NAMALWA (cell line): ENCODE measurements around the gene SMIM24.

Source experiments
- DNase-seq: peaks from one replicate; pipeline ENCODE4 v3.0.0-alpha.2; 2015; ENCODE audit warnings: low spot score

Gene SMIM24

GRCh38 chr19:3474010-3474409, 6.3 kb downstream of the SMIM24 start:
- no peak for DNase-seq

DNA sequence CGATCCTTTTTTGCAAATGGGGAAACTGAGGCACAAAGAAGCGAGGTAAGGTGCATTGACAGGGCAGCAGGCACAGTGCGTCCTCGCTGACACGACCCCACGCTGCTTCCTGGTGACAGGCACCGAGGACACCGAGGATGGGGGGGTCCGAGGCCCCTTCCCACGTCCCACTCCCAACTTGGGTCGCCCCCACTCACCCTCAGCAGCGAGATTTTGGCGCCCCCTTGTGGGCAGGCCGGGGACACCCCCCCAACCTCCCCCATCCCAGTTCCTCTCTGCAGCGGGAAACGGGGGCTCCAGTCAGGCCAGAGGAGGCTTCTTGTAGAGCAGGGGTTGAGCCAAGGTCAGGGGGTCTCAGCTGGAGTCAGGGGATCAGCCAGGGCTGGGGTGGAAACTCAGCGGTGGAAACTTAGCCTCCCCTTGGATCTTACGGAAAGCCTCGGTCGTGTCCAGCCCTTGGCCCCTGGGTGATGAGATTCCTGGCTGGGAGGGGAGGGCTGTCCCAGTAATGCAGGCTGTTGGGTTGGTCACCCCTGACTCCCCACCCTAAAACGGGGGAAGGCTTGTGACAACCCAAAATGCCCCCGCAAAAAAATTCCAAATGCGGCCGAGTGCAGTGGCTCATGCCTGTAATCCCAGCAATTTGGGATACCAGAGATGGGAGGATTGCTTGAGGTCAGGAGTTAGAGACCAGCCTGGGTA, 8.2 kb downstream of the SMIM24 start:
- DNase-seq = peak; percentile 30

DNA sequence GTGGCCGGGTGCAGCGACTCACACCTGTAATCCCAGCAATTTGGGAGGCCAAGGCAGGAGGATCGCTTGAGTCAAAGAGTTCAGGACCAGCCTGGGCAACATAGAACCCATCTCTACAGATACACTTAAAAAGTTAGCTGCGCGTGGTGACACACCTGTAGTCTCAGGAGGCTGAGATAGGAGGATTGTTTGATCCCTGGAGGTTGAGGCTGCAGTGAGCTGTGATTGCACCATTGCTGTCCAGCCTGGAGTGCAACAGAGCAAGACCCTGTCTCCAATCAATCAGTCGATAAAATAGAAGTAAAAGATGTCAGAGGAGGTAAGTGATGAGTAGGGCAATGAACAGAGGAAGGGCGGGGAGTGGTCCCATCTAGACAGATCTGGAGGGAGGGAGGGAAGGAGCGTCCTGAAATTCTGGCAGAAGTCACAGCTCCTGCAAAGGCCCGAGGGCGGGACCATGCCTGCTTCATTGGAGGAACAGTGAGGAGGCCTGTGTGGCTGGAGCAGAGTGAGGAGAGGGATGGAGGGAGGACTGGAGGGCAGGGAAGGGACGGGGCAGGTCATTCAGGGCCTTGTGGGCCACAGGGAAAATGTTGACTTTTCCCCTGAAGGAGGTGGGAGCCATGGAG, 9.7 kb downstream of the SMIM24 start:
- no peak for DNase-seq

DNA sequence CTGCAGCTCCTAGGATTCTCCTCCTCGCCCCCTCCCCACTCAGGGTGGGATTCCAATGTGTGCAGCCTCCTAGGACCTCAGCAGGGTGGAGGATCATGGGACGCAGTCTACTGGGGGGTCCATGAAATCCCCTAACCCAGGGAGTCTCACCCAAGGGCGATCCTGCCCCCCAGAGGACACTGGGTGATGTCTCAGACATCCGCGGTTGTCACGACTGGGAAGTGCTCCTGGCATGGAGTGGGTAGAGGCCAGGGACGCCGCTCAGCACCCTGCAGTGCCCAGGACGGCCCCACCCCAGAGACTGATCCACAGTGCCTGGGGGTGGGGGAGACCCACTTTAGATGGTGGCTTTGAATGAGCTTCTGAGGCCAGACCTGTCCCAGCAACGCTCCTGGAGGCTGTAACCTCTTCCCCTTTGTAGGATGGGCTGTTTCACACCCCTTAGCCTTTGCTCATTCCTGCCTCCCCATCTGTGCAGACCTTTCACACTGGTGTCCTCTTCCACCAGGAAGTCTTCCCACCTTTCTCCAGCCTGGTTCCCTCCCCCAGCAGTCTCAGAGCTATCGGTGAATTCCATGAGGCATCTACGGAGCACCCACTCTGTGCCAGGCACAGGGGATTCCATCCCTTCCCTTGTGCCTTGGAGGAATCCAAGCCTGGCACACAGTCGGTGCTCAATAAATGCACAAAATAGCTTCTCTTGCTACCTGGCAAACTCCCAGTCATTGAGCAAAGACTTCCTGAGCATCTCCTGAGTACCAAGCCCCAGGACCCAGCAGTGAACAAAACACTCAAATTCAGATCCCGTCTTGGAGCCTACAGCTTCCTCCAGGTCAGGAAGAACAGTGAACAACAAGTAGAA, 10.5 kb downstream of the SMIM24 start:
- DNase-seq = no peak

DNA sequence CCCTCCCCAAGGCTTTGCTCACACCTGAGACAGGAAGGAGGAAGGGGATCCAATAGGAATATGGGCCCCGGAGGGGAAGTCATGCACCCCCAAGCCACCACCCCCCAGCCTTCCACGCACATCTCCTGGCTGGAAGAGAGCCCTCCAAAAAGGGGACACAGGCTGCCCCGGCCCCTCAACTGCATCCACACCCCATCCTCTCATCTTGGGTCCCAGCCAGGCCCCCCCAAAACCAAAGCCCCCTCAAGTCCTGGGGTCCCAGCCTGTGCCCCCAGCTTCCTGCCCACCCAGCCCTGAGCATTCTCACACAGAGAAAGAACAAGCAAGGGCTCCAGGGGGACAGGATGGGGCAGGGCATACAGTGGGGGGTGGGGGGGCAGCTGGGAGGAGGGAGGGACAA, 12.1 kb downstream of the SMIM24 start:
- no peak for DNase-seq

DNA sequence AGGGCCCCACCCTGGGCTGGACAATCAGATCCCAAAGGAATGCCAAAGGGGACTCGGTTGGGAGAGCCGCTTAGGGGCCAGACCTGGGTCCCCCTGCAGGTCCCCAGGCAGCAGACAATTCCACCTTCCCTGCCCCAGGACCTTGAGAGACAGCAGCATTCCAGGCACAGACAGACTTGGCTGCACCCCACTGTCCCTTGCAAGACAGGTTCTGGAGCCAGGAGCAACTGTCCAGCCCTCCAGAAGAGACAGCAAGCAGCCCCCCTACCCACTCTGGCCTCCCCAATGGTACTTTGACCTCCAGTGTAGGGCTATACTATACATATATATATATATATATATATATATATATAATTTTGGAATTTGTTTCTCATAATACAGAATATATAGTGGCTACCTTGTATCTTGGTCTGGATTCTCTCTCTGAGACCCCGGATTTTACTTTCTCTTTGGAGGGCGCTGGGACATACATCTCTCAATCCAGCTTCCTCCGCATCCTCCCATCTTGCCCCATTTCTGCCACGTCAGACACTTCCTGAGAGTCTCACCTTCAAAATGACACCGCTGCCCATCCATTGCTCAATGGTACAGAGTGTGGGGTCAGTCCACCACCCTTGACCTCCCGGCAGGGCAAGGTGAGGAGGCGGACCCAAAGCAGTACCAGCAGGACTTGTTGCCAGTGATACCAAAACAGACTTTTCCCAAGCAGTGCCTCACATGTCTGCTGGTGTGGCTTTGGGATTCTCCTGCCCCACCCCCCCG, 12.7 kb downstream of the SMIM24 start:
- no peak for DNase-seq

DNA sequence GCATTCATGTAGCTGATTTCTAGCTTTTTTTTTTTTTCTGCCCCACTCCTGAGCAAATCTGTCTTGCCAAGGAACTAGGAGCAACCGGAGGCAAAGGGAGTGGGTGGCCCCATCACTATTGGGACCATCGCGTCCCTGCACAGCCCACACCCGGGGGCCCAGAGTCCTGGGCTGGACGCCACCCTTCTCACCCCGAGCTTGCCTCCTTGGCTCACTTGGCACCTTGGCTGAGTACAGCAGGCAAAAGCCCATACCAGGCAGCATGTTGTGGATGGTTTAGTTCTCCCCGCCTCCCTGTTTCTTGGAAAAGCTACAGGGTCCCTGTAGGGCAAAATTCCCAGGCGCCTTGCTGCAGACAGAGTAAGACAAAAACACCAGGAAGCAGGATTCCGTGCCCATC, 13.7 kb downstream of the SMIM24 start:
- DNase-seq = no peak

DNA sequence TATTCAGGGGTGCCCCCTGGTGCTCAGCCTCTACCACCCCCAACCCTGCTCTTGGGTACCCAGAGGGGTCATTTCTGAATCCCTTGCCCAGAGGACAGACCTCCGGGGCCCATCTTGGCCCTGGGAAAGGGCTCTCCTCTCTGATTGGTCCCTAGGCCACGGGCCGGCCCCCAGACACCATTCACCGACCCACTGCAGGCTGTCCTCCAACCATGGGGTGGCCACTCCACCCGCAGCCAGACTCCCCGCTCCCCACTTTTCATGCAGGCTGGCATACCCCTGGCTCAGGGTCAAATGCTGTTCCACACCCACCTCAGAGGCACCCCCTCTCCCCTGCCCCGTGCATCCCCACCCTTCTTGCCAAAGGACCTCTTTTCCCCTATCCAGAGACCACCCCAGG, 14.8 kb downstream of the SMIM24 start:
- no peak for DNase-seq

- no peak for DNase-seq
Observed at GRCh38 chr19:3464587-3465235, 15.6 kb downstream of the SMIM24 start.

- DNase-seq = no peak
Observed at GRCh38 chr19:3463714-3464586, 16.4 kb downstream of the SMIM24 start.

DNA sequence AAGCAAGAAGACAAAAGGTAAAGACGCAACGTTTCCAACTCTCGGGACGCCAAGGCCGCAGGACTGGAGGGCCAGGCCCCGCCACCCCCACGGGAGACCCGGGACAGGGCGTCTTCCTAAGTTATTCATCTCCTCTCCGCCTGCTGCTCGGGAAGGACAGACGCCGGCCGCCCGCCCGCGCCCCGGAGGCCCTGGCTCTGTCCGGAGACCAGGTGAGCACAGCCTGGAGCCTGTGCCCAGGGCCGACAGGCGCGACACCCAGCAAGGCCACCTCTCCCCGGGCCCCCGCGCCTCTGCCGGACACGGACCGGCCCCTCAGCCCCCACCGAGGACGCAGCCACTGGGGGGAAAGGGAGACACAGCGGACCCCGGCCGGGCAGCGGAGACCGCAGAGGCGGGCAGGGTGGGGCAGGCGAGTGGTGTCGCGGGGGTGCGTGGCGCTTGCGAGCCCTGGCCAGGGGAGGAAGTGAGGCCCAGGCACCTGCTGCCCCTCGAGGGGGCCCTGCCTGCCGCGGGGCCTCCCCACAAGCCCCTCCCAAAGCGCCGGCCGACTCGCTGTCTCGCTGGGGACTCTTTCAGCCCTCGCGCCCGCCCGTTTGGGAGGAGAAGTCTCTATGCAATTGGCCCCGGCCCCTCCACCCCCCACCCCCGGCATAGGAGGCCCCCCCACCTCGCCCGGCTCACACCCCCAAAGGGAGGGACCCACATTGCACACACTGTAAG, 17.2 kb downstream of the SMIM24 start:
- DNase-seq = no peak

- DNase-seq = no peak
Observed at GRCh38 chr19:3459965-3460582, 20.3 kb downstream of the SMIM24 start.

- DNase-seq = peak; percentile 35
Observed at GRCh38 chr19:3459089-3459881, 21.0 kb downstream of the SMIM24 start.

DNA sequence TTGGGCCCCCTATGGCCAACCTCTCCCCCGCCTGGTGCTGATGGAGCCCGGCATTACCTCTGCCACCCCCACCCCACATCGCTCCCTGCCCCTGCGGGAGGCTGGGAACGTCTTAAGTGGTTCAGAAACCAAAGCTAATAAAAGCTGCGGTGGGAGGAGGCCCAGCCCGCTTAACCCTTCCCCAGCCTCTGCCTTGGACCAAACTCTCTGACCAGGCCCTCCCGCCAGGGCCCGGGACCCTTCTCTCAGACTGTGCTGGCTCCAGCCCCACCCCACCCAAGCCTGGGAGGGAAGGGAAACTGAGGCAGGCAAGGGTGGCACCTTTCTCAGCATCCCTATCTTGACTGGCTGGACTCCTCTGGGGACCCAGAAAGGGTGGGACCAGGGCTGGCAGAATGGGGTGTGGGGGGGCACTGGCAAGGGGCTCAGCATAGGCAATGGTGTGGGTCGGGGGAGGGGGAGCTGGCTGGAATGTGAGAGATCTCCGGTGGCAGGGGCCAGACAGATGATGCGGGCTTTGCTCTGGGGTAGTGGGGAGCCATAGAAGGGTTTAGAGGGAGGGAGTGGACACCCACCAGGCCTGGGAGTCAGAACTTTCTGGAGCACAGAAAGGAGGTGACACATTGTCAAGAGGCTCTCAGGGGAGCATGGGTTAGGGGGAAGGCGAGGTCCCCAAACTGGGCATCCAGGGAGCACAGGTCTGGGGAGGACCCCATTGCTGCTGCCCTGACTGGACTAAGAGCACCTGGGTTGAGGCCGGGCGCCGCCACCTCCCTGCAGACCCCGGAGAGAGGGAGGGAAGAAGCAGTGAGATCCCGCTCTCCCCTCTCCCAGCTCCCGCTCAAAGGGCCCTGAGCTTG, 21.9 kb downstream of the SMIM24 start:
- DNase-seq = no peak

- no peak for DNase-seq
Observed at GRCh38 chr19:3457528-3458228, 22.6 kb downstream of the SMIM24 start.

DNA sequence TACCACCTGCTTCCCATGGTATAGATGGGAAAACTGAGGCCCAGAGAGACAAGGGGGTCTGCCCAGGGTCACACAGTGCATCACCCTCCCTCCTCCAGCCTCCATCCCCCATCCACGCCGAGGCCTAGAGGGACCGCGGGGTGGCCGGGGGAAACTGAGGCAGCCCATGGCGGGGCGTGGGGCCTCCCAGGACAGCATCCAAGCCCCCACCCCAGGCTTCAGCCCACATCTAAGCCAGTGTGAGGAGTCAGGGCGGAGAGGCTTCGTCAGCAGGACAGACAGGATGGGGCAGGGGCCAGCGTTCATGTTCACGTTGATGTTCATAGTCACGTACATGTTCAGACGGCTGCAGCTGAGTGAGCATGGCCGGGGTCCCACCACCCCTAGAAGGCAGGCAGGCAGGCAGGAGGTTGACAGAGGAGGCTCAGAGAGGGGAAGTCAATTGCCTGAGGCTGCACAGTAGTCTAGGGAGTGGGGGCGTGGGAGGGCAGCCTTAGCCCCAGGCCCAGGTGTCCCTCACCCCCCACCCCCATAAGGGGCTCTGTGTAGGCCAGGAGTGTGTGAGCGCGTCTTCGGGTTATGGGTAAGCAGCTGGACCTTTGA, 23.3 kb downstream of the SMIM24 start:
- no peak for DNase-seq
